Measurements from ENCODE around the gene MYH16. TPM values are rescaled to one million over a fixed set of nuclear protein-coding genes. Genes with fewer than 3 reads are reported as not detected.
"Not testable (repeated sequence)": the region's sequence is repeated elsewhere in the genome, so short reads cannot be mapped to it uniquely, and the experiment has no call there.

Gene MYH16
- 0.20 TPM for polyA plus RNA-seq (ENCODE audit: insufficient read length)
- long read RNA-seq, donor 1 = 0 reads
- long read RNA-seq, donor 2 = 0 reads
- long read RNA-seq, donor 3 = 0 reads
- long read RNA-seq, donor 4 = 0 reads
- long read RNA-seq, donor 5 = 0 reads
- long read RNA-seq, donor 6 = 0 reads
- long read RNA-seq, donor 7 = 0 reads
- long read RNA-seq, donor 8, partial matches to known transcripts = 10 of 10 reads
- long read RNA-seq, donor 8, other reads (novel, unspliced or antisense) = 0 of 10 reads

GRCh38 chr7:99272476-99273045, at the start of gene MYH16:
MYH16 (plus strand) TSS chr7:99272839.
- no peak for DNase-seq

- DNase-seq = not testable (repeated sequence)
These were observed 48.3 kb upstream of the MYH16 start for GRCh38 chr7:99224263-99224898.

- no peak for DNase-seq
These were observed 47.8 kb upstream of the MYH16 start for GRCh38 chr7:99224899-99225265.

GRCh38 chr7:99229234-99229633, 43.4 kb upstream of the MYH16 start:
- DNase-seq = no peak

- DNase-seq = no peak
These were observed 40.4 kb upstream of the MYH16 start for GRCh38 chr7:99232082-99232770.

- not testable (repeated sequence) for DNase-seq
These were observed 39.7 kb upstream of the MYH16 start for GRCh38 chr7:99232955-99233354.

- DNase-seq = no peak
These were observed 38.5 kb upstream of the MYH16 start for GRCh38 chr7:99234185-99234584.

- no peak for DNase-seq
These were observed 36.7 kb upstream of the MYH16 start for GRCh38 chr7:99235925-99236324.

GRCh38 chr7:99237876-99238275, 34.8 kb upstream of the MYH16 start:
- not testable (repeated sequence) for DNase-seq

- no peak for DNase-seq
These were observed 33.9 kb upstream of the MYH16 start for GRCh38 chr7:99238558-99239341.

- no peak for DNase-seq
These were observed 30.0 kb upstream of the MYH16 start for GRCh38 chr7:99242682-99243081.

- DNase-seq = no peak
These were observed 28.8 kb upstream of the MYH16 start for GRCh38 chr7:99243751-99244337.

GRCh38 chr7:99244939-99245338, 27.7 kb upstream of the MYH16 start:
- no peak for DNase-seq

- DNase-seq = no peak
These were observed 24.1 kb upstream of the MYH16 start for GRCh38 chr7:99248391-99249095.

- DNase-seq = no peak
These were observed 22.6 kb upstream of the MYH16 start for GRCh38 chr7:99249985-99250575.

- DNase-seq = no peak
These were observed 20.3 kb upstream of the MYH16 start for GRCh38 chr7:99252166-99252895.

- DNase-seq = no peak
These were observed 19.3 kb upstream of the MYH16 start for GRCh38 chr7:99253369-99253768.

GRCh38 chr7:99254390-99254789, 18.2 kb upstream of the MYH16 start:
- DNase-seq = no peak

GRCh38 chr7:99255463-99255862, 17.2 kb upstream of the MYH16 start:
- no peak for DNase-seq

GRCh38 chr7:99257065-99257464, 15.6 kb upstream of the MYH16 start:
- DNase-seq = no peak
